Right lobe of liver (tissue), 6 donors: ENCODE measurements around the gene SAG. TPM values are rescaled to one million over a fixed set of nuclear protein-coding genes. Genes with fewer than 3 reads are reported as not detected.
A peak's percentile ranks its signal among the peaks of the same experiment; 100 is the strongest.

Experiments
- ATAC-seq, 4 donors: fragments of 200-7000 bp; cut with Tn5 transposase; one replicate each; pipeline ENCODE4 v1.9.1; 2020; ENCODE audit warnings: mild to moderate bottlenecking in 4 of 4, moderate library complexity in 4 of 4
- DNase-seq, 3 donors: peaks; one replicate each; pipeline ENCODE4 v3.0.0-alpha.2; 2020
- H3K27ac ChIP-seq, 3 donors: fragments of 200-600 bp; one replicate each; pipeline ENCODE4 v1.8.0; 2022
- H3K27me3 ChIP-seq, 2 donors: fragments of 200-600 bp; one replicate each; pipeline ENCODE4 v1.8.0; 2022
- H3K36me3 ChIP-seq, 4 donors: fragments of 200-600 bp; sonication (generic) in 1 of 4; one replicate each; pipeline versions ENCODE4 v1.5.1 to v1.8.0; 2017 to 2022; ENCODE audit warnings: control low read depth in 1 of 4
- H3K4me1 ChIP-seq, 4 donors: fragments of 200-600 bp; sonication (generic) in 1 of 4; one replicate each; pipeline versions ENCODE4 v1.5.1 to v1.8.0; 2017 to 2022; ENCODE audit warnings: control low read depth in 1 of 4
- H3K4me3 ChIP-seq, 3 donors: fragments of 200-600 bp; one replicate each; pipeline ENCODE4 v1.8.0; 2022
- H3K9me3 ChIP-seq, 4 donors: fragments of 200-600 bp; sonication (generic) in 1 of 4; one replicate each; pipeline versions ENCODE4 v1.5.1 to v1.8.0; 2017 to 2022; ENCODE audit warnings: control low read depth in 1 of 4
- CTCF ChIP-seq, 4 donors: fragments of 200-600 bp in 3 of 4; fragments of 450-650 bp in 1 of 4; IDR thresholded peaks; one replicate each; pipeline versions ENCODE4 v1.5.1 to v1.8.0; 2016 to 2022; ENCODE audit warnings: antibody characterized with exemption in 4 of 4, mild to moderate bottlenecking in 2 of 4
- POLR2A ChIP-seq: fragments of 450-650 bp; IDR thresholded peaks from one replicate; pipeline ENCODE4 v1.6.1; 2017; ENCODE audit warnings: antibody characterized with exemption, mild to moderate bottlenecking
- WGBS: methylation state at CpG from one replicate; pipeline ENCODE4 v1.1.6; 2018; ENCODE audit warnings: low coverage, low lambda C conversion rate; ENCODE audit not compliant: insufficient coverage; ENCODE audit errors: missing lambda C conversion rate; 5-methylcytosine and 5-hydroxymethylcytosine counted together
- intact Hi-C, 2 donors: fragments of 100-400 bp; cut with DNase I; formaldehyde crosslinking; loops; one replicate each; pipeline versions ENCODE4 v1.11.2 to v1.14.1; 2022
- total RNA-seq, 6 experiments: library from RNA; depleted of rRNA in 2 of 6; stranded (reverse); fragments of >200 nt in 2 of 6; fragmentation: NEBNext Ultra II Directional in 3 of 6; extraction: Animal tissue kit (Norgen Biotek cat#: 25700) in 3 of 6; gene quantifications; one replicate each; pipeline versions ENCODE4 v1.1.0 to v1.2.4, GENCODE V29; 2016 to 2023
- donor health status: DM: no; HTN: yes; CAD: no.
- donor health status: DM: no; HTN: no; CAD: no.
- donor health status: DM: no; HTN: no; CAD: no.
- donor health status: DM: no; HTN: yes; CAD: no.
- donor health status: DM: no; HTN: yes; CAD: no.

SAG gene
- total RNA-seq, 6 experiments from 2014 or later, result not detected

GRCh38 chr2:233325814-233326213, 18.2 kb downstream of the SAG start:
- Histone ChIP-seq H3K4me1 (no peaks in the 10 kb centered on the region), H3K4me3 (no peak overlapping the region), H3K36me3 (no peaks in the 10 kb centered on the region), H3K9me3 (no peaks in the 10 kb centered on the region), H3K27ac (no peak overlapping the region), H3K27me3 (no peaks in the 10 kb centered on the region)
- WGBS, result 64% methylated on average over 6 of the region's 10 CpGs
- TF ChIP-seq CTCF (IDR thresholded peaks at IDR 0.05), result no peak
- TF ChIP-seq POLR2A, result no peak
- intact Hi-C loops, result no loop called here
- DNase-seq (no peak), ATAC-seq (no peak)

DNA sequence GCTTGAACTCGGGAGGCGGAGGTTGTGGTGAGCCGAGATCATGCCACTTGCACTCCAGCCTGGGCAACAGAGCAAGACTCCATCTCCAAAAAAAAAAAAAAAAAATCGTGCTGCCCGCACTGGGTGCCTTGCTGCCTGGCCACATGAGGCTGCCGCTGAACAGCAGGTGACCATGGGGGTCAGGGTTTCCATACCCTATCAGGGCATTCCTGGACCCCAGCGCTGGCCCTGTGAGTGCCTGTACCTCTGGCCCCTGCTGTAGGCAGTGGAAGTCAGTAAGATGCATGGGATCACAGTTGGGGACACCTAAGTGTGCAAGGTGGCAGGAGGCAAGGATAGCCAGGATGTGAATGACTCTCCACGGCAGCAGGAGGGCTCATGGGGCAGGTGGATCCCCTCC, 18.9 kb downstream of the SAG start:
- Histone ChIP-seq H3K4me1 (no peaks in the 10 kb centered on the region), H3K27me3 (no peaks in the 10 kb centered on the region), H3K27ac (no peak overlapping the region), H3K9me3 (no peaks in the 10 kb centered on the region), H3K36me3 (no peaks in the 10 kb centered on the region), H3K4me3 (no peak overlapping the region)
- WGBS, result 100% methylated on average over 1 of the region's 8 CpGs
- intact Hi-C loops, result no loop called here
- ATAC-seq (no peak), DNase-seq (no peak)
- TF ChIP-seq CTCF (IDR thresholded peaks at IDR 0.05), result no peak

DNA sequence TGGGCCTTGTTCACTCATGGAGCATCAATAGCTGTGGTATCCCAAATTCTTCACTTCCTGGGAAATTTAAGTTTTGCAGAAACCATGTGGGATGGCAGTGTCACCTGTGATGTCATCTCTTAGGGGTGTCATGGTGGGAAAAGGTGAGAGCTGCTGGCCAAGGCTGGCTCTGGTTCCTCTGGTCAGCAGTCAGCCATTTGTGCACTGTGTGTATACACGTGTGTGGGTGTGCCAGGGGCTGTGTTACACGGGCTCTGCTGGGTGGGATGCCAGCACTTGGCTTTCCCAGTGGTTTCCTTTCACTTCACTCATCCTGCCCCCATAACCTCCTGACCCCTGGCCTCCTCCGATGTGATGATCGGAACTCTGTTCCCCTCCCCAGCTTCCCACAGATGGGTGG, 21.3 kb downstream of the SAG start:
- Histone ChIP-seq H3K4me3 (no peak overlapping the region), H3K27me3 (no peaks in the 10 kb centered on the region), H3K9me3 (no peaks in the 10 kb centered on the region), H3K36me3 (no peaks in the 10 kb centered on the region), H3K27ac (no peak overlapping the region), H3K4me1 (no peaks in the 10 kb centered on the region)
- intact Hi-C loops, result no loop called here
- ATAC-seq (no peak), DNase-seq (no peak)
- TF ChIP-seq CTCF (IDR thresholded peaks at IDR 0.05), result no peak
- no peak for TF ChIP-seq POLR2A
- WGBS, result 20% methylated on average over 1 of the region's 4 CpGs

DNA sequence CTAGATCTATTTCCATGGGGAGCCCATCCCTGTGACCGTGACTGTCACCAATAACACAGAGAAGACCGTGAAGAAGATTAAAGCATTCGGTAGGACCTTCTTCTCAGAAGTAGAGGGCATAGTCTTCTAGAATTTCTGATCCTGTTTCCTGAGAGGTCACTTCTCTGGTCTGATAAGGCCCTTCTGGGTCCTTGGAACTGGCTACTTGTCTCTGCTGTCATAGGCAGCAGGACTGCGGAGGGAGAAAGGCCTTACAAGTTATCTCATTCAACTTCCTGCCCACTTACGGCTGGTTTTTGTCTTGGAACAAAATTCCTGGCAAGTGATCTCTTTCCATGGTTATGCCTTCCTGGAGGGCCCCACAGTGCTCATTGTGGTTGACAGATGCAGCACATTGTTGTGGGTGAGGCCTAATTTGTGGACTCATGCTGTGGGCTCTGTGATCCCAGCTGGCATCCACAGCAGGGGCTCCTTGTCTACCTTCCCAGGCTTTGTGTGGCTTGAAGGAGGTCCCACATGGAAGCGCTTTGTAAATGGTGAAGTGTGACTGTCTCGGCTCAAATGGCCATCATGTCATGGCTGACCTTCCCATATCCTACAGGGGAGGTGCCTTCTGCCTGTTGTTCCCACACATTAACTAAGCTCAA, 22.0 kb downstream of the SAG start:
- Histone ChIP-seq H3K4me3 (no peak overlapping the region), H3K27ac (no peak overlapping the region), H3K36me3 (no peaks in the 10 kb centered on the region), H3K4me1 (no peaks in the 10 kb centered on the region), H3K27me3 (no peaks in the 10 kb centered on the region), H3K9me3 (no peaks in the 10 kb centered on the region)
- no peak for DNase-seq
- peak; percentile 35 to 53 (median 42) for ATAC-seq
- intact Hi-C loops, result no loop called here
- WGBS, result 70% methylated on average over 5 of the region's 7 CpGs
- no peak for TF ChIP-seq POLR2A
- no peak for TF ChIP-seq CTCF (IDR thresholded peaks at IDR 0.05)

GRCh38 chr2:233331536-233331935, 23.9 kb downstream of the SAG start:
- 61% methylated on average over 9 of the region's 15 CpGs for WGBS
- DNase-seq (peak; percentile 45 to 74 (median 66)), ATAC-seq (peak; percentile 71 to 83 (median 74))
- Histone ChIP-seq H3K4me1 (no peaks in the 10 kb centered on the region), H3K27me3 (no peaks in the 10 kb centered on the region), H3K36me3 (no peaks in the 10 kb centered on the region), H3K27ac (peak overlapping the region in 2 of 3 donors; percentile 43 to 65), H3K4me3 (no peak overlapping the region), H3K9me3 (no peaks in the 10 kb centered on the region)
- TF ChIP-seq POLR2A, result no peak
- TF ChIP-seq CTCF (IDR thresholded peaks at IDR 0.05), result no peak
- intact Hi-C loops, result no loop called here
